ENCODE data around the gene CAMTA1.

The CAMTA1 gene

GRCh38 chr1:7430691-7431090 lies 645.4 kb downstream of the CAMTA1 start:
- no peak for DNase-seq

DNA sequence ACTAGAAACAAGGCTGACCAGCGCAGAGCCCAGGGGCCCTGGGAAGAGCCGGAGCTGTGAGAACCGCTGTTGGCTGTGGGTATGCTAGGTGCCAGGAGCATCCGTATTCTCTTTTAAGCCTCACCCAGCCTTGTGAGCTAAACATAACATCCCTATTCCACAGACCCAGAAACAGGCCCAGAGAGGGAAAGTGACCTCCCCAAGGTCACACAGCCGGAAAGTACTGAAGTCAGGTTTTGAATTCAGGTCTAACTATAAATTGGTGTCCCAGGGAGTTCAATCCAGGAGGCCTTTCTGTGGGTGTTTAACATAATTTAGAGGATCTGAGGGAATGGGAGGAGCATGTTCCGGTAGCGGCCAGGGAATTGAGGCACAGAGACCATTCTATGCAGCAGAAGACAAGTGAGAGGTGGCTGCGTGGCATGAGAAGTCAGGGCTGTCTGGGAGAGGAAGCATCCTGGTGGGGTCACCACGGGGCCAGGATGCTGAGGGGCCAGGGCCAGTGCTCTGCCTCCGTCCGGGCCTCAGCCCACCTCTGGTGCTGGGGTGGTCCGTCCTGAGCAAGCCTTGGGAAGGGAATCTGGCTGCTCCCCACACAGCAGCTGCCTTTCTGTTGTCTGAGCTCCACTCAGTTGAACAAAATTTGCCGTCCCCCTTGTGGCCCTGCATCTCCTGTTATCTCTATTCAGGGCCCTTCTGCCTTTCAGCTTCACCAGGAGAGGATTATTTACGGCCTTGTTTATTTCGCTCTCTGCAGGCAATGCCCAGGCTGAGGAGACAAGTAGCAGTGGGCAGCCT lies 647.0 kb downstream of the CAMTA1 start:
- no peak for DNase-seq

GRCh38 chr1:7432900-7433380 lies 647.7 kb downstream of the CAMTA1 start:
- DNase-seq: no peak

GRCh38 chr1:7434566-7434965 lies 649.3 kb downstream of the CAMTA1 start:
- no peak for DNase-seq

GRCh38 chr1:7435276-7436055 lies 650.2 kb downstream of the CAMTA1 start:
- DNase-seq: no peak

- no peak for DNase-seq
Measured at GRCh38 chr1:7436056-7437005, 651.1 kb downstream of the CAMTA1 start.

DNA sequence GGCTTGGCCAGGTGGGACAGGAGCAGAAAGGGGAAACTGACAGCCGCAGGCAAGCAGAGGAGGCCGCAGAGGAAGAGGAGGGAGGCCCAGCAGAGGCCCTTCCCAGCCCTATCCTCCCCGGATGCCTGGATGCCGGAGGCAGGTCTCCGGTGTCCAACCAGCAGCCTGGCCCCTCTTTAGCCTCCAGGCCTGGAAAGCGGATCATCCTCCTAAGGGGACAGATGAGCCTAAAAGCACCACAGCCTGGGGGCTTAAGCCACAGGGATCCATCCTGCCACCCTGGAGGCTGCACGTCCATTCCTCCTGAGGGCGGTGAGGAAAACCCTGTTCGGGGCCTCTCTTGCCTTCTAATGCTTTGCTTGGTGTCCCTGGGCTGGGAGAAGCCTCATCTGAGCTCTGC lies 651.8 kb downstream of the CAMTA1 start:
- DNase-seq: no peak

DNA sequence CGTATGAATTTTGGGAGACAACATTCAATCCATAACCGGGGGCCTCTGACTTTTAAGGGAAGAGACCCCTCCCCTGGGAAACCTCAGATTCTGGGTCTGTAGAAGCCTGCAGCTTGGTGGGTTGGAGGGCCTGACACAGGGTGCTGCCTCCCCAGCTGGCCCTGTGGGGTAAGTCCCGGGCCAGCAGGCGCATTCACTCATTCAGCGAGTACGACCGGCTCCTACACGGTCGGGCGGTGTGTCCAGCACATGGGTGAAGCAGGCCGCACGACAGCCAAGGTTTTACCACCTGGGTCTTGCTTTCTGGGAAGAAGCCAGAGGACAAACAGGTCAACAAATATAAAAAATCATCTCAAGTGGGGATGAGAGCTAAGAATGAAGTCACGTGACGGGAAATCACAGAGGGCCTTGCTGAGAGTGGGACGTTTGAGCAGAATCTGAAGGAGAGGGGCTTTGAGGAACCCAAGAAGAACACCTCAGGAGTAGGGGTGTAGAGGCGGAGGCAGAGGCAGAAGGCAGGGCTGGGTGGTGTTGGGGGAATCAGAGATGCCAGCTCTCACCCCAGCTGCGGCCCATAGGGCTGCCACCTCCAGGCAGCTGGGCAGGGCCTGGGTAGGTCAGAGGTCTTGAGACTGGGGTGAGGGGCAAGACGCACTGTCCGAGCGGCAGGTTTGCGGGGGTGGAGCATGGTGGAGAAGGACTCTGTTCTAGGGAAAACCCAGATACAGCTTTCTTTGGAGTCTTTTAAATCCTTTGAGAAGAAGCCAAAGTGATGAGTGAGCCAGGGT lies 652.5 kb downstream of the CAMTA1 start:
- DNase-seq: no peak

- DNase-seq: no peak
Measured at GRCh38 chr1:7438396-7438785, 653.1 kb downstream of the CAMTA1 start.

DNA sequence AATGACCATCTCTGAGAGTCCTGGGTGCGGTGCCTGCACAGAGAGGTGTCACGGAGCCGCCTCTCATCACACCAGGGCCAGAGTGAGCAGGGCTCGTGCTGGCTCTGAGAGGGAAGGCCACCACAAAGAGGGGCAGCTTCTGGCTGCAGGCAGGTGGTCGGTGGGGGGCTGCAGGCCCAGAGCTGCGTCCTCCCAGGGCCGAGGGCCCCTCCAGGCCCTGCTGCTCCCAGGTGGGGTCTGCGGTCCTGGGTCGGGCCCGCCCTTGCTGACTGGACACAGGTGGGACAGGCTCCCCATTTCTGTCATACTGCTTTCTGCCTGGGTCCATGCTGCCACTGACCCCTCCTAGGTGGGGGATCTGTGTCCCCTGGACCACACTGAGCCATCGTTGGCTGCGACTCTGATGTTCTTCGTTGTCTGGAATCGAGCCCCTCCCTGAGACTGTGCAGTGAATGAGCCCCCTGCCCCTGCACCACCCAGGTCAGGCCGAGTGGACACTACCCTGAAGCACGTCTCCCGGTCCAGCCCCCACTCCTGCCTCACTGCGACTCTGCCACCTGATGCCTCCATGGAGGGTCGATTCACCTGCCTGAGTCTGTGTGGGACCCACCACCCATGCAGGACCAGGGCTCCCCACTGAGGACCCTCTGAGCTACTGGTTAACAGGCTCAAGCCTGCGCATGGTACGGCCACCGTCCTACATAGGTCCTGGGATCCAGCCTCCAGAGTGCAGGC lies 653.8 kb downstream of the CAMTA1 start:
- DNase-seq: no peak

DNA sequence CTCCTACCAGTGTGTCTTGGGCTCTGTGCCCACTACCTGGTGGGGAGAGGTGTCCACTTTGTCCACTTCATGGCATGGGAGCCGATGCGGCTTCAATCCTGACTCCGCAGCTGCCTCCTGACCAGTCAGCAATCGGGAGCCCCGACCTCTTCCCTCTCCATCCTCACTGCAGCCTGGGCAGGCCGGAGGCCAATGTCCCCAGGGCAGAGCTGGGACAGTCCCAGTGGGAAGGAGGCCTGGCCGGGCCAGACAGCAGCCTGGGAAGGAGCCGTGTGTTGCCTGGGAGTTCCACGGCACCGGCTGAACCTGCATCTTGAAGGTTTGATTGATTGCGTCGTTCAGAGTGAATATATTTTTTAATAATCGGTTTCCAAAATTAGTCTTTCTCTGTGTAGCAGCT lies 654.9 kb downstream of the CAMTA1 start:
- no peak for DNase-seq

DNA sequence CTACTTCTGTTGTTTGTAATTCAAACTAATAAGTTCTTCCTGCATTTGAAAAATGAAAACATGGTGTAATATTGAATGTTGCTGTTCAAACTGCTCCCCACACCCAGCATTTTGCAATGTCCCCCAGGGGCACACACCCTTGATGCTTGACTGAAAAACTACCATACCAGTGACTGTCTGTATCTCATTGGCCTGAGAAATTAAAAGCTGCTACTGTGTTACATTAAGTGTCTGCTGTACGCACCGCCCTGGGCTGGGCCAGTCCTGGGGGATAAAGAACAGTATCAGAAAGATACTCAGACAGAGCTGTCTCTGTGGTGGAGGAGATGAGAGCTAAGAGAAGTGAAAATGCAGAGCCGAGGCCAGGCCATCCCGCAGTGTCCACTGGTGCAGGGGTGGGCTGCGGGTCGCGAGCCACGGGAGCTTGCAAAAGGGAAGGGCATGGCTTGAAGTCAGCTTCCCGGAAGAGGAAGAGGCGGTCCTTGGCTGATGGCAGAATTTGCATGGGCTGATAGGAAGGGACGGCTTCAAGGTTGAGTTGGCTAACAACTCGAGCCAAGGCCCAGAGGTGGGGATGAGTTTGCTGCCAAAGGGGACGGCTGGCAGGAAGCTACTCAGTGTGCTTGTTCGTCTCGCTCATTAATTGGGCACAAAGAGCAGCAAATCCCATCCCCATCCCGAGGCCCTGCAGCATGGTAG lies 656.0 kb downstream of the CAMTA1 start:
- no peak for DNase-seq

- no peak for DNase-seq
Measured at GRCh38 chr1:7442036-7442435, 656.8 kb downstream of the CAMTA1 start.

GRCh38 chr1:7442918-7443317 lies 657.7 kb downstream of the CAMTA1 start:
- DNase-seq: no peak

DNA sequence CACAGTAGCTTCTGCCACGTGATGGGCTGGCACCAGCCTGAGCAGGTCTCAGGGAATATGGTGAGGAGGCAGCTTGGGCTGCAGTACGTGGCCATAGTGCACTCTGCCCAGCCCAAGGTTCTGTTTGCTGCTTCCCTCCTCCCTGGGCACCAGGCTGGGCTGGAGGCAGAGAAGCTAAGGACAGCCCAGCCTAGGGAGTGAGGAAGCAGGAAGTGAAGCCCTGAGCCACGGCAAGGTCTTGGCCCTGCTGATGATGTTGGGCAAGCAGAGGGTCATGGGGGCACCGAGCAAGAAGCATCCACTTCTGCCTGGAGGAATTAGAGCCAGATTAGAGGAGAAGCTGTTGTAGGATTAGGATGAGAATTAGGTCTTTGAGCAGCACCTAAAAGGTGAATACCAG lies 659.1 kb downstream of the CAMTA1 start:
- no peak for DNase-seq

DNA sequence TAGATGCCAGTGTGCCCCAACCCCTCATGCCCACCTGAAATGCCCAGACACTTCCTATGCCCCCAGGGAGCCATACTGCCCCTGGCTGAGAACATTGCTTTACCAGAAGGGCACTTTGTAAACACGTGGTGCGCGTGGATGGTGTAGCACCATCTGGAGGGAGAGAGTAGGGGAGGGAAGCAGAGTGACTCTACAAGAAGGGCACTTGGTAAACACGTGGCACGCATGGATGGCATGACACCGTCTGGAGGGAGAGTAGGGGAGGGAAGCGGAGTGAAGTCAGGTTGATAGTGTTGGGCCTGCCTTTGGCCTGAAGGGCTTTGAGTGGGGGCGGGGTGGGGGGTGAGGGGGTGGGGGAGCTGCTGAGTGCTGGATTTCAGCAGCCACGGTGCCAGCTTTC lies 661.8 kb downstream of the CAMTA1 start:
- no peak for DNase-seq

DNA sequence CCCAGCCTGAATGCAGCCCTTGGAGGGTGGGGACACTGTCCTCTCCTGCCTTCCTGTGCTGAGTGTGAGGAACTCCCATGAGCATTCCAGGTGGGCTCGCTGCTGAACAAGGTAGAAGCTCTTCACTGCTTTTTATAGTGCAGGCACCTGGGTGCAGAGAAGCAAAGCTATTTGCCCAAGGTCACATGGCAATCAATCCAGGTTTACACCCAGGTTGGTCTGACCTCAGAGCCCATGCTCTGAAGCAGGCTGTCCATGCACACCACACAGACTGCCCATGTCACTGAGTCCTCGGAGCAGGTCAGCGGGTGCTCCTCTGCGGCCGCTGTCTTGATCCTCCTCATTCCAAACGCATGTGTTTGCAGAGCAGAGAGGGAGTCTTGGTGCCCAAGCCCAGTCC lies 662.5 kb downstream of the CAMTA1 start:
- DNase-seq: no peak

DNA sequence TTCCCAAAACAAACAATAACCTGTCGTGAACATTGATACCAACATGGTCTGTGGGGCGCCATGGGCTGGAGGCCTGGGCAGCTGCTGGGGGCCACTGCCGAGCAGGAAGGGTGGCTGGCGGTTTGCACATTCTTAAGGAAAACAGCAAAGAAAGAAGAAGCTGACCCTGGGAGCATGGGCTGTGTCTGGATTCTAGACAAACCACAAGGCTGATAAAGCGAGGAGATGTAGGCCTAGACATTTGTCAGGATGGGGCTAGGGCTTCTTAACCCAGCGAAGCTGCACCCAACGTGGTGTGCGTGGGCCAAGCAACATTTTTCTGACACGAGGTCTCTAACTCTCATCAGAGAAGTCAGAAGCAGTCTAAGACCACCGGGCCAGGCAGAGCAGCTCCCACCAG lies 663.7 kb downstream of the CAMTA1 start:
- no peak for DNase-seq

GRCh38 chr1:7449750-7450149 lies 664.5 kb downstream of the CAMTA1 start:
- DNase-seq: no peak

DNA sequence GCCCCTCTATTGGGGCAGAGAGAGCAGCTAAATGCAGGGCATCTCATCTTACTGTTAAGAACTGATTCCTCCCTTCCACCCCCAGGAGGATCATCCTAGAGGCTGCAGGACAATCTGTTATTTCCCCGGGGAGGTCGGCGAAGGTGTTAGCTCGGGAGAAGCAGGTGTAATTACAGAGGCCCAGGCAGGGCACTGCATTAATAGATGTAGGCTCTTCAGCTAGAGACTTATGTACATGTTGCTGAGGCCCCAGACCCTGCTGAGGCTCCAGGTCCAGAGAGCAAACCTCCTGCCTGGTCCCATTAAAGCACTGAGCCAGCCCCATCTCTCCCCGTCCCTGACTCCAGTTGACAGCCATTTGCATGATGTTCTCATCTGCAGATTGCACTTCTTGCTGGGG lies 665.6 kb downstream of the CAMTA1 start:
- DNase-seq: no peak

DNA sequence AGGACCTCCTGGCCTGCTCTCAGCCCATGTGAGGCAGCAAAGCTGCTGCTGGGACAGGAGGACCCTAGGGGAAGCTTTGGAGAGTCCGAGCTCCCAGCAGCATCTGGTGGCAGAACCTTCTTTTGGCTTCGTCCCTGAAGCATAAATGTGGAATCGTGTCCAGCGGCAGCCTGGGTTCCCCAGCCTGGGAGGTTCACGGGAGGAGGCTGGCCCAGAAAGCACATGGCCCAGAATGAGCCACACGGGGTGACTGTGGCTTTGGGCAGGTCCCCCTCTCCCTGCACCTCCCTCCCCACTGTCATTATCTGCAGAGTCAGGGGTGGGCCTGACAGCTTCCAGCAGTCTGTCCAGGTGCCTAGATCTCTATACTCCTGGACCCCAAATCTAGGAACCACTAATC lies 667.8 kb downstream of the CAMTA1 start:
- no peak for DNase-seq

Data from GOT3 (cell line).